Hematopoietic multipotent progenitor cell treated with erythropoietin and hydrocortisone succinate and interleukin-3 and kit ligand, for 8 days (in vitro differentiated cells): ENCODE measurements around the gene FBXO36.

Experiments
- DNase-seq: peaks from one replicate; pipeline ENCODE4 v3.0.0-alpha.2; 2015

FBXO36 gene

GRCh38 chr2:230053753-230054478, 131.6 kb downstream of the FBXO36 start:
- DNase-seq: no peak

DNA sequence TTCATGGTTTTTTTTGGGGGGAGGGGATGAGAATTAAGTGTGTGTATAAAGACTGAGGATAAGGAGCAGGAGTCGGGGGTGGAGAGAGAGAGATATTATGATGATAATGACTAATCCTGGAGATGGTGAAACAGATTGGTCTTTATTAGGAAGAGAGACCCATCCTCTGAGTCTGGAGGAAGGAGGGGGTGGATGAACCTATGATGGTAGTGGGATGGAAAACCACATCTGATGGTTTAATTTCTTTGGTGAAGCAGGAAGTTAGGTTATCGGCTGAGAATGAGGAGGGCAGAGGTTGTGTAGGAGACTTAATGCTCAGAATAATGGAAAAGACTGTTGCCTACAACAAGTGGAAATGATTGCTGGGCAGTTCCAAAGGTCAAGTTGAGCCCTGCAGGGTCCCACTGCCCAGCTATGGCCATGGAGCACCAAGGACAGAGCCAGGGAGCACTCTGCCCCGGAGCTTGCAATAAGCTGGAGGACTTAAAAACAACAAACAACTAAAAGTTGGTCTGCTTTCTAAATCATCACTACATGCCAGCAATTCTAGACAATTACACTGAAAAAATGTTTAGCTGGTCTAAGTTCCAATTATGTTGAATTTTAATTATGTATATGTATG, 138.5 kb downstream of the FBXO36 start:
- DNase-seq: no peak
